ENCODE measurements around the gene BBS9. TPM values are rescaled to one million over a fixed set of nuclear protein-coding genes. Genes with fewer than 3 reads are reported as not detected.

Gene BBS9
- total and polyA plus RNA-seq, 2 donors (not counting 3 experiments of a cell fraction or from before 2014, with no cell fraction given) = 5.7 to 17.4 TPM

DNA sequence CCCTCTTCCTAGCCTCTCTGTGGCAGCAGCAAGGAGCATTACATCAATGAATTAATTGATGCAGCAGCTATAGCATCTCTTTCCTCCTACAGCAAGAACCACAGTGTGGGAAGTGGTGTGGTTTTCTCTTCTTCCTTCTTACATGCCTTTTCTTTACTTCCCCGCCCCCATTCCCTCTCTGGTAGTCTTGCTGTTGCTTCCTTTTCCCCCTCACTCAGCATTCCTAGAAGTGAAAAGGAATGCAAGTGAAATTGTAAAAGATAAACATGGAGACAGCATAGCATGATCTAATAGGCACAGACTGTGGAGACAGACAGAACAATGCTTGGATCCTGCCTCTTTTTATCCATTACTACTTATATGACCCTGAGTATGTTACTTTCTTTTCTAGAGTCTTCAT, 405.5 kb downstream of the BBS9 start:
- peak; percentile 33 for DNase-seq (ENCODE audit: low read depth, low spot score)
- Histone ChIP-seq H3K9me3 (replicated peaks; ENCODE audit: control insufficient read depth, insufficient read depth, low read length) (no peaks in the 10 kb centered on the region), H3K4me2 (ENCODE audit: insufficient read depth, low read length) (no peak overlapping the region), H3K9ac (replicated peaks; ENCODE audit: extremely low read depth, insufficient read depth, low read length) (no peak overlapping the region), H3K4me1 (ENCODE audit: control insufficient read depth, extremely low read depth, insufficient read depth, low read length) (no peaks in the 10 kb centered on the region), H3K27ac (ENCODE audit: insufficient read depth, low read depth, low read length) (no peak overlapping the region), H2AFZ (ENCODE audit: low read depth, low read length) (no peak overlapping the region), H4K20me1 (replicated peaks; ENCODE audit: control insufficient read depth, extremely low read depth, insufficient read depth, low read length) (no peaks in the 10 kb centered on the region), H3K27me3 (ENCODE audit: control insufficient read depth in 2 of 2, insufficient read depth in 2 of 2, low read length in 2 of 2) (no peaks in the 10 kb centered on the region), H3K9me1 (replicated peaks; ENCODE audit: control insufficient read depth, extremely low read depth, insufficient read depth, low read length) (no peaks in the 10 kb centered on the region), H3K4me3 (replicated peaks in 1 of 3; ENCODE audit: insufficient read depth in 1 of 3, low read depth in 1 of 3, low read length in 3 of 3) (no peak overlapping the region), H3K79me2 (ENCODE audit: control insufficient read depth, insufficient read depth, low read length) (no peaks in the 10 kb centered on the region), H3K36me3 (ENCODE audit: control insufficient read depth in 2 of 2, extremely low read depth in 1 of 2, insufficient read depth in 2 of 2, low read length in 2 of 2) (no peaks in the 10 kb centered on the region)
- FAIRE-seq = no peak
- ChIA-PET CTCF (no interaction called here), POLR2A (no interaction called here)
- TF ChIP-seq POLR2AphosphoS5 (IDR thresholded peaks at IDR 0.05; ENCODE audit: insufficient read depth, low read depth, low read length) (no peak), MYC (IDR thresholded peaks at IDR 0.05; ENCODE audit: low read depth, low read length) (no peak), POLR2A (IDR thresholded peaks at IDR 0.05; ENCODE audit: low read depth, low read length) (no peak), FOS (IDR thresholded peaks at IDR 0.05; ENCODE audit: borderline replicate concordance, insufficient read depth, low read length) (no peak), GATA2 (IDR thresholded peaks at IDR 0.05; ENCODE audit: insufficient read depth, insufficient read length, low read depth, low read length) (no peak), EZH2 (IDR thresholded peaks at IDR 0.05; ENCODE audit: borderline replicate concordance, low read depth, low read length, severe bottlenecking) (no peak), JUN (IDR thresholded peaks at IDR 0.05; ENCODE audit: borderline replicate concordance, insufficient read depth, insufficient read length, low read depth) (no peak)
- TF ChIP-seq, protein P1, sequence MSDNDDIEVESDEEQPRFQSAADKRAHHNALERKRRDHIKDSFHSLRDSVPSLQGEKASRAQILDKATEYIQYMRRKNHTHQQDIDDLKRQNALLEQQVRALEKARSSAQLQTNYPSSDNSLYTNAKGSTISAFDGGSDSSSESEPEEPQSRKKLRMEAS (IDR thresholded peaks at IDR 0.05; ENCODE audit: insufficient read depth, insufficient read length) = no peak
- TF ChIP-seq, protein P2, sequence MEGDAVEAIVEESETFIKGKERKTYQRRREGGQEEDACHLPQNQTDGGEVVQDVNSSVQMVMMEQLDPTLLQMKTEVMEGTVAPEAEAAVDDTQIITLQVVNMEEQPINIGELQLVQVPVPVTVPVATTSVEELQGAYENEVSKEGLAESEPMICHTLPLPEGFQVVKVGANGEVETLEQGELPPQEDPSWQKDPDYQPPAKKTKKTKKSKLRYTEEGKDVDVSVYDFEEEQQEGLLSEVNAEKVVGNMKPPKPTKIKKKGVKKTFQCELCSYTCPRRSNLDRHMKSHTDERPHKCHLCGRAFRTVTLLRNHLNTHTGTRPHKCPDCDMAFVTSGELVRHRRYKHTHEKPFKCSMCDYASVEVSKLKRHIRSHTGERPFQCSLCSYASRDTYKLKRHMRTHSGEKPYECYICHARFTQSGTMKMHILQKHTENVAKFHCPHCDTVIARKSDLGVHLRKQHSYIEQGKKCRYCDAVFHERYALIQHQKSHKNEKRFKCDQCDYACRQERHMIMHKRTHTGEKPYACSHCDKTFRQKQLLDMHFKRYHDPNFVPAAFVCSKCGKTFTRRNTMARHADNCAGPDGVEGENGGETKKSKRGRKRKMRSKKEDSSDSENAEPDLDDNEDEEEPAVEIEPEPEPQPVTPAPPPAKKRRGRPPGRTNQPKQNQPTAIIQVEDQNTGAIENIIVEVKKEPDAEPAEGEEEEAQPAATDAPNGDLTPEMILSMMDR (IDR thresholded peaks at IDR 0.05; ENCODE audit: extremely low read depth in 1 of 2, insufficient read depth in 1 of 2, low read depth in 1 of 2, low read length in 2 of 2) = no peak
- intact Hi-C loops (cut with micrococcal nuclease) (no loop called here), dilution Hi-C loops (cut with MboI; ENCODE audit: extremely low pct_ligation_motif_present, low sequenced_read_pairs) (no loop called here)
- BruUV-seq (replicated peaks) = no TSS peak

Data from endothelial cell of umbilical vein (primary cell).